Measurements from ENCODE around the gene HSPG2.

Gene HSPG2

DNA sequence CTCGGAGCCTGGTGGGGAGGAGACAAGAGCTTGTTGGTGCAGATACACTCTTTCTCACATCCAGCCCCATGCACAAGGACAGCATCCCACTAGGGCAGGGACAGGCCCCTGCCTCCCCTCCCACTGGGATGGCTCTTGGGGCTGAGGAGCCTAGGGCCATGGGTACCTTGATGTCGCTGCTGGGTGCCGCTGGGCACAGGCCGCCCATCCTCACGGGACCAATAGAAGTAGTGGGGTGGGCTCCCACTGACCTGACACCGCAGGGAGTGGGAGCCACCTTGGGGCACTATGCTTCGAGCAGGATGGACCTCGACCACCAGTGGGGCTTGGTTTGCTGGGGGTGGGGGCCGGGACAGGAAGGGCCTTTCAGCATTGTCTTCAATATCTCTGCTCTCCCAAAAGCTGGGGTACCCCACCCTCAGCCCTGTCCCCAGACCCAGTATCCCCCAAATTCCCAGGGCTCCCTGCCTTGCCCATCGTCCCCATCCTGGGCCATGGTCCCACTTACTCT, 77.4 kb downstream of the HSPG2 start:
- no peak for DNase-seq

DNA sequence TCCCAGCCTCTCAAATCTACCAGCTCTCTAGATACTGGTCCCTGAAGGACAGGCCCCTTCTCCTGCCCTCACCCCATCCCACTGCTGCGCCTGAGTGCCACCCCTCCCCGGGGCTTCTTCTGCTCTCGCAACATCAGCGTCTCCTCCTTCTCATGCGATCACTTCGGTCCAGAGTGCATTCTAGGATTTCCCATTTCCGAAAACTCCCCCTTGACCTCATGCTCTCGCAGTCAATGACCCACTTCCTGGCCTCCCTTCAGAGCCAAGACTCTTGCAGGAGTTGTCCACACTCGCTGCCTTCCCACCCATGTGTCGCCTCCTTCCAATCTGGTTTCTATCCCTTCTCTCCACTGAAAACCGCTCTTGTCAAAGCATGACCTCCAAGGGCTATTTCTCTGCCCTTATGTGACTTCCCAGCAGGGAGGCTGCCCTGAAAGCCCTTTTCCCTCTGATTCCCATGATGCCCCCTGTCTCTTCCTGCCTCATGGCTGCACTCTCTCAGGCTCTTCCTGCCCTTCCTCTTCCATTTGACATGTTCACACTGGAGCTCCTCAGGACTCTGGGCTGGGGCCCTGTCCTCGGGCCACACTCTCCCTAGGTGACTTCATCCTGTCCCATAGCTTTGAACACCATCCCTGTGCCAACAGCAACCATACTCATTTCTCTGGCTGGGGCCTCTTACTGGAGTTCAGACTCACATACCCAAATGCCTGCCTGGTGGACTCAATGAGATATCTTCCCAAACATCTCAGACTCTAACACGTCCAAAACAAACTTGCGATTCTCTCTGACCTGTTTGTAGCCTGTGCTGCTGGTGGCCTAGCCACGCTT, 79.1 kb downstream of the HSPG2 start:
- DNase-seq = no peak

DNA sequence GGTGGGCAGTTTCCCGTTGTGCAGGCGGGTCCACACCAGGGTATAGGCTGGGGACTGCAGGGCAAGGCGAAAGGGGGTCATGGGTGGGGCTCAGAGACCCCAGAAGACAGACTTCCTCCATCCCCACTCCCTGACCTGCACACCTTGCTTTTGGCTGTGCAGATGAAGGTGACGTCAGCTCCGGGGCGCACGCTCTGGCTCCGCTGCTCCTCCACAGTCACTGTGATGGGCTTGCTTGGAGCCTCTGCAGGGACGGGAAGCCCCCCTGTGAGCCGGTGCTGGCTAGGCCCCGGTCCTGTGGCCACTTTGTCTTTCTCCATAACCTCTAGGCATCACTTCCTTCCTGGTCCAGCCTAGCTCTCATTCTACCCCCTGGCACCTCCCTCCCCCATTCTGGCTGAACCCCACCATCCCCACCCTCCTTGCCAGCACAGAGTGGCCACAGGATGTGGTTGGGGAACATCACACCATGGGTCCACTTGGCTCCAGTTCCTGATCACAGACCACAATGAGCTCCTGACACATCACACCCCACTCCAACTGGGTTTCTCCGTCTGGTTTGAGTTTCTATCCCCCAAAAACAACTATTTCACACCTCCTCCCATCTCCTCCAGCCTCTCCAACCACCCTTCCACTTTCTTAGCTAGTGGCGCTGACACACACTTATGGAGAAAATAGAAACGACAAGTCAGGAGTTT, 79.8 kb downstream of the HSPG2 start:
- no peak for DNase-seq

DNA sequence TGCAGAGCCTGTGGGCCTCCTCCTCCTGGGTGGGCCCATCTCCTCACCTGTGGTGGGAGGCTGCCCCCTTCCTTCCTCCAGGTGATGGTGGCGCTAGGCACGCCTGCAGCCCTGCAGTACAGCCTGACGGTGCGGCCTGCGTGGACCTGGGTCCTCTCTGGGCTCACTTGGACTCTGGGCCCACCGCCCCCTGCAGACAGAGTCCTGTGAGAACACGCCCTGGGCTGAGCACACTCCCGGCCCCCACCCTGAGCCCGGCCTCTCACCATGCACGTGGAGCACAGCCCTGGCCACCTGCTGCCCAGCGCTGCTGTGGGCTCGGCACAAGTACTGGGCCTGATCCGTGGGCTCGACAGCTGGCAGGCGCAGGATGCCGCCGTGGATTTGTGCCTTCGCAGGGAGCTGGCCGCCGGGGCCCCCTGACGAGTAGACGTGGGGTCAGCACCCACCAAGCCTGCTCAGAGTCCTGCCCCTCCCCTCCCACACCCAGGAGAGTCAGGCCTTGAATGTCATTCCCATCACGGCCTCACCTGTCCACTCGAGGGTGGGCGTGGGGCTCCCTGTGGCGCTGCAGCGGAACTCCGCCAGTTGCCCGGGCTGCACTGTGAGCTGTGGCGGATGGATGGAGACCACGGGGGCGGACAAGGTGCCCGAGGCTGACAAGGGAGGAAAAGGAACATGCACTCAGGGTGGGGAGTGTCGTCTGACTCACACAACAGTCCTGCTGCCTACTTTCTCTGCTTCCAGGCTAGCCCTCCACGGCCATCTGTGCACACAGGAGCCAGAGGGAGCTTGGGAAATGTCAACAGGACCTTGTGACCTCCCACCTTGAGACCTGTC, 81.6 kb downstream of the HSPG2 start:
- no peak for DNase-seq

DNA sequence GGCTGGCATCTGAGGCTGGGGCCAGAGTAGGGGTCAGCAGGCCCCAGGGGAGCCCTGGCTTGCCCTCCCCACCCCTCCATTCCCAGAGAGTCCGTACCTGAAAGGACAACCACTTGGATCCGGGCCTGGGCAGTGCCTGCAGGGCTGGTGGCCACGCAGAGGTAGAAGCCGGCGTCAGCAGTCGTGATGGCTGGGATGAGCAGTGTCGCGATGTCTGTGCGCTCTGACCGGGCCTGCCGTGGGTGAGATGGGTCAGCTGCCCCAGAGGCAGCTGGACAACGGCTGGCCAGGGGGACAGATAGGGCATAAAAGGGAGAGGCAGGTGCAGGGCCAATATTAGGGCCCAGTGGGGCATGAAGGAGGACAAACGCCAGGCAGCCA, 82.4 kb downstream of the HSPG2 start:
- no peak for DNase-seq

DNA sequence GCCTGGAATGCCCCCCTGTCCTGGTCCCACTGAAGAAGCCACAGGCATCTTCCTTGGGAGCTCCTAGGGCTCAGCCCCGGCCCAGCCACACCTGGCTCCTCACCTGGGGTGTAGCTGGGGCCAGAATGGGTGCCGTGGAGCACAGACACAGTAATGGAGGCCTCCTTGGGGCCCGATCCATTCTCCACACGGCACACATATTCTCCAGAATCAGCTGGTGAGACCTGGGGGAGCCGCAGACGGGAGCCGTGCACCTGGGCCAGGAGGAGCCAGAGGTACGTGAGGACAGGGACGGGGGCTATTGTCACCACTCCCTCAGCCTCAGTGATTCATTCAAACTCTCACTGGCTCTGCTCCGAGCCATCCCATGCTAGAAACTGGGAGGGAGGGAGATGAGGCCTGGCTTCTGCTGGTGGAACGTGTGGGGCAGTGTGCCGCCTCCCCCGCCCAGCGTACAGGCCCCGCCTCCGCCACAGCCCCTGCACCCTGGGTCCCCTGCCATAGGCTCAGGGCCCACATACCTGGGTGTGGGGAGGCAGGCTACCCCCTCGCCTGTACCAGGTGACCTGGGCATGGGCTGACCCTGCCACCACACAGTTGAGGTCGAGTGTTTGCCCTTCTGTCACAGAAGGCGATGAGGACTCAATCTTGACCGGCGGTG, 82.9 kb downstream of the HSPG2 start:
- no peak for DNase-seq

DNA sequence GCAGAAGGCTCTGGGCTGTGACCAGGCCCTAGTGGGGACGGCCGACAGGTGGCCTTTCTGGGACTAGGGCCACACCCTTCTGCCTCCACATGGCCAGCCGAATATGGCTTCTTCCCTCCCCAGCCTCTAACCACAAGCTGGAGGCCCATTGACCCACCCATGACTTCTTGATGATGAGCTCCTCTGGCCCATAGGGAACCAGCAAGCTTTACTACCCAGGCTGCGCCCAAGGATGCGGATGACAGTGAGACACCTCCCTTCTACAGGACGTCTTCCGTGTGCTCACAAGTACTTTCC, 84.0 kb downstream of the HSPG2 start:
- no peak for DNase-seq

DNA sequence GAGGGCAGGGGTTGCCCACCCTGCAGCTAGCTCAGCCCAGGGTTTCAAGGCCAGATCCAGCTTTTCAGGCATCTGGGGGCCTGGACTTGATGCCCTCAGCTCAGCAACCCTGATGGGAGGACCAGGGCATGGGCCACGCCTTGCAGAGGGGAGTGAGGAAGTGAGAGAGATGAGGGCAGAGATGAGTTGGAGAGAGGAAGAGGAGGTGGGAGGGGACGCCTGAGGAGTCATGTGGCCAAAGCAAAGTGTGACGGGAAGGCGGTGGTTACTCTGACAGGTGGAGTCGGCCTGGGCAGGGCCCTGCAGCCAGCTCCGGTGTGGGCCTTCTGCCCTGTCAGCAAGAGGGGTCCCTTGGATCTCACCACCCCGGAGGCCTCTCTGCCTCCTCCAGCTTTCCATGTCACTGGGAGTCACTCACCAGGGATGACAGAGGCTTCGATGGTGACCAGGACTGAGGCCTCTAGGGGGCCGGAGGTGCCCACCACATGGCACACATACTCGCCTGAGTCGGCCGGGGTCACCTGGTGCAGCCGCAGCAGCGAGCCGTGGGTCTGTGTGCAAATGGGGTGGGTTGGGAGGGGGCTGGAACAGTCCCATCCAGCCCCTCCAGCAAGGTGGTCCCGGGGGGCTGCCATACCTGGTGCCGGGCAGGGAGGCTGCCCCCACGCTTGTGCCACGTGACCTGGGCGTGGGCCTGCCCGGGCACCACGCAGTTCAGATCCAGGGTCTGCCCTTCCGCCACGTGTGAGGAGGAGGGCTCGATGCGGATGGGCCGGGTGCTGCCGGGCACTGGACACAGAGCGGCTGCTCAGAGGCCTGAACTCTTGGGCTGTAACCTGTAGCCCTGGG, 84.6 kb downstream of the HSPG2 start:
- DNase-seq = no peak

DNA sequence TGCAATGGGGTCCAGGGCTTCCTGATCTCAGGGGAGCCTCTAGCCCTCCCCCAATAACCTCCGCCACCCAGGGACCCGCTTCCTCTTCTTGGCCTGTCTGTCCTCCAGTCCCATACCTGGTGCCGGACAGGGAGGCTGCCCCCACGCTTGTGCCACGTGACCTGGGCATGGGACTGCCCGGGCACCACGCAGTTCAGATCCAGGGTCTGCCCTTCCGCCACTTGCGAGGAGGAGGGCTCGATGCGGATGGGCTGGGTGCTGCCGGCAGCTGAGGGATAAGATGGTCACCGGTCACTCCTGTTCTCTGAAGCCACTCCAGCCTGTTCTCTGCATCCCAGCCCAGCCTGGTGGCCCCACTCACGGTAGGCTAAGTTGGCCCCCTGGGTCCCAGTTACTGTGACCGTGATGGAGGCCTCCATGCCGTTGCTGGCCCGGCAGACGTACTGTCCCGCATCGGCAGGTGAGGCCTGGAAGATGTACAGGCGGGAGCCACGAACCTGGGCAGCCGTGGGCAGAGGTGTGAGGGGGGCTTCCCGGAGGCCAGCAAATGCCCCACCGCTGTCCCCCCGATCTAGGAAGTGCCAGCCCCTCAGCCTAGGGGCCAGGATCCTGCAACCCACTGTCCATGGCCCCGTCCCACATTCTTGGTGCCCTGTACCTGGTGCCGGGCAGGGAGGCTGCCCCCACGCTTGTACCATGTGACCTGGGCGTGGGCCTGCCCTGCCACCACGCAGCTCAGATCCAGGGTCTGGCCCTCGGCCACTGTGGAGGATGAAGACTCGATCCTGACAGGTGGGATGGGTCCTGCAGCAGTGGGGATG, 85.5 kb downstream of the HSPG2 start:
- DNase-seq = no peak

DNA sequence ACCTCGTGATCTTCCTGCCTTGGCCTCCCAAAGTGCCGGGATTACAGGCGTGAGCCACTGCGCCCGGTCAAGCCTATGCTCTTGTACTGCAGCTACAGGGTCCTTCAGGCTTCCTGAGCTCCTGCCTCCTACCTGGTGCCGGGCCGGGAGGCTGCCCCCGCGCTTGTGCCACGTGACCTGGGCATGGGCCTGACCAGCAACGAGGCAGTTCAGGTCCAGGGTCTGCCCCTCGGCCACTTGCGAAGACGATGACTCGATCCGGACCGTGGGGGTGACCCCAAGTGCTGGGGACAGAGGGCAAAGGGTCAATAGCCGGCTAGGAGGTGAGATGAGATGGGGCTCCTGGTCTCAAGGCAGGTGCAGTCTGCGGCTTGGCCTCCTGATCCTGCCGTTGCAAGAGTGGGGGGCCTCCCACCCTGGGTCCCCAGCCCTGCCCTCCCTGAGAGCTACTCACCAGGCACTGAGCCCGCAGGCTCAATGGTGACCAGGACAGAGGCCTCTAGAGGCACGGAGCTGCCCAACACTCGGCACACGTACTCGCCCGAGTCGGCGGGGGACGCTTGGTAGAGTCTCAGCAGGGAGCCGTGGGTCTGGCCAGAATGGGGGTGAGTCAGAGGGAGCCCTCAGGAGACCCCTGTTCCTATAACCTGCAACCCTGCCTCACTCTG, 87.1 kb downstream of the HSPG2 start:
- no peak for DNase-seq

DNA sequence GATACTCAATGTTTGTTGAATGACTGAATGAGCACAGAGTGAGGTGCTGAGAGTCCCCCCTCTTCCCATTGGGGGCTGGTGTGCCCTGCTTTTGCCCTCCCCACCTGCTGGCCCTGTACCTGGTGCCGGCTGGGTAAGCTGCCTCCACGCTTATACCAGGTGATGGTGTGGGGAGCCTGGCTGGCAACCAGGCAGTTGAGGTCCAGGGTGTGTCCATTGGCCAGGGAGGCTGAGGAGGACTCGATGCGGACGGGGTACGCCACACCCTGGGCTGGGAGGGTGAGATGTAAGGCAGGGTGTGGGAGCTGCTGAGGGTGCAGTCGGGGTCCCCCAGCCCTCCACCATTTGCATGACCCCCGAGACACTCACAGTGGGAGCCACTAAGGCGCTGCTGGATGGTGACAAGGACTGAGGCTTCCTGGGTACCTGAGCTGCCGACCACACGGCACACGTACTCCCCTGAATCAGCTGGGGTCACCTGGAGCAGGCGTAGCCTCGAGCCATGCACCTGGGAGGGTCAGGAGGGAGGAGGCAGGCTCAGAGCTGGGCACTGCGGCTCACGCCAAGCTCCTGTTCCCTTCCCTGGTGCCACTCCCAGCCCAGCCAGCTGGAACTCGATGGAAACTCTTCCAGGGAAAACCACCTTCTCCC, 88.5 kb downstream of the HSPG2 start:
- no peak for DNase-seq

DNA sequence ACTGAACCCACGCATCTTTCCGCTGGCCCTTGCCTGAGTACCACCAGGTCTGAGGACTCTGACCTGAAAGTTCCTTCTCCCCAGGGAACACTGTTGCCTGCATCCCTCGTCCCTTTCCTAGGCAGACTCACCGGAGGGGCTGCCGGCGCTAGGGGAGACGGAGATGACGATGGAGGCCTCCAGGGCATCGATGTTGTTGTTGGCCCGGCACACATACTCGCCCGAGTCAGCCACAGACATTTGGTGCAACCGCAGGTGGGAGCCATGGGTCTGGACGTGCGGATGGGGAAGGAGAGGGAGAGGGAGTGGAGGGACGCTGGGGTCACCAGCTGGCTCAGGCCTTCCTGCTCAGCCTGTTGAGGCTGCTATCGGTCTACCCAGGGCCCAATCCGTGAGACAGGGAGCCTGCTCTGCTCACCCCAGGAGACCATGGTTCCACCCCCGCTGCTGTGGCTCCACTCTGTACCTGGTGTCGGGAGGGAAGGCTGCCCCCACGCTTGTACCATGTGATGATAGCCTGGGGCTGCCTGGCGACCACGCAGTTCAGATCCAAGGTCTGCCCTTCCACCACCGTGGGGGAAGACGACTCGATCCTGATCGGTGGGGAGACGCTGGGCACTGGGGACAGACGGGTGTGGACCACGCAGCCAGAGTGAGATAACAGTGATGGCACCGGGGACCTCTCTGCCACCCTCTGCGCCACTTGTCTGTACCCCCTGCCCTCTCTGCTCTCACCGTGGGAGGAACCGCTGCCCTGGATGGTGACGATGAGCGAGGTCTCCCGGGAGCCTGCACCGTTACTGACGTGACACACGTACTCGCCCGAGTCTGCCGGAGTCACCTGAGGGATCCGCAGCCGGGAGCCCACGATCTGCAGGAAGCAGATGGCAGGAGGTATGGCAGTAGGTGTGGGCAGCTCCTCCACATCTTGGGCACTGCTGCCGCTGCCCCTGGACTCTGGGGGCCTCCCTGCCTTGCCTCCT, 89.6 kb downstream of the HSPG2 start:
- no peak for DNase-seq

DNA sequence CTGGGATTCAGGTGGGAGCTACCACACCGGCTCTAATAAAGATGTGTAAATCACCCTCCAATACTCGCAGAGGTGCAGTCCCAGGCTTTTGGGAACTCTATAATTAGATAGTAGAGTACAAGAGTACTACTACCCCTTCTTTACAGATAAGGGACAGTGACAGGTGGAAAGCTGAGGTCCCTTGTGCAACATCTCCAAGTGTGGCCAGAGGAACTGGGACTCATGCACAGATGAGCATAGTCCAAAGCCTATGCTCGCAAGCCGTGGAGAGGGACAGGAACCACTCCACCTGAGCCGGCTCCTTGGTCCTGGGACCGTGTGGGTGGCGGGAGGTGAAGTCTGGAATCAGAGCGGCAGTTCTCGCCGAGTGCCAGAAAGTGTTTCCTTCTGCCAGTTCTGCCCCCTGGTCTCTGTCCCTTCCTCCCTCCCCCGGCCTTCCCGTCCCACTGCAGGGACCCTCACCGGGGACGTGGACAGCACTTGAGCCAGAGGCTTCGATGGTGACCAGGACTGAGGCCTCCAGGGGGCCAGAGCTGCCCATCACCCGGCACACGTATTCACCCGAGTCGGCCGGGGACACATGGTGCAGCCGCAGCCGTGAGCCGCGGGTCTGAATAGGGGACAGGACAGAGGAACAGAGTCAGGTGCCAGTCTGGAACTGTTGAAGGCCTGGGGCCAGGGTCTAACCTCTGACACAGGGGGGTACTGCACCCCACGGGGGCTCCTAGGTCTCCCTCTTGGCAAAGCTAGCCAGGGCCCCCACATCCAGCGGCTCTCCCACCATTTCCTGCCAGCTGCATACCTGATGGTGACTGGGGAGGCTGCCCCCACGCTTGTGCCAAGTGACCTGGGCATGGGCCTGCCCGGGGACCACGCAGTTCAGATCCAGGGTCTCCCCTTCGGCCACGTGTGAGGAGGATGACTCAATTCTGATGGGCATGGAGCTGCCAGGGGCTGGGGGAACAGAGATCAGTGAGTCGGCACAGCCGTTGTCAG, 91.2 kb downstream of the HSPG2 start:
- no peak for DNase-seq

DNA sequence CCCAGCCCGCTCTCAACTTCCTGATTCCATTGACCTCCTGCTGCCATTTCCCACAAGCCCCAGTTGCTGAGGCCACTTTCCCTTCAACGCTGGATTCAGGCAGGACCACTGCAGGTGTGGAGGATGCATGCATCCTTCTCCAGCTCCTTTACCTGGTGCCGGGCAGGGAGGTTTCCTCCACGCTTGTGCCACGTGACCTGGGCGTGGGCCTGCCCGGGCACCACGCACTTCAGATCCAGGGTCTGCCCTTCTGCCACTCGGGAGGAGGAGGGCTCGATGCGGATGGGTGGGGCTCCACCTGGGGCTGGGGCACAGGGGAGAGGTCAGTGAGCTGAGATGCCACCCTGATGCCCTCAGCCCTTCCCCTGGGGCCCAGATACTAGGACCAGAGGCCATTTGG, 93.1 kb downstream of the HSPG2 start:
- no peak for DNase-seq

DNA sequence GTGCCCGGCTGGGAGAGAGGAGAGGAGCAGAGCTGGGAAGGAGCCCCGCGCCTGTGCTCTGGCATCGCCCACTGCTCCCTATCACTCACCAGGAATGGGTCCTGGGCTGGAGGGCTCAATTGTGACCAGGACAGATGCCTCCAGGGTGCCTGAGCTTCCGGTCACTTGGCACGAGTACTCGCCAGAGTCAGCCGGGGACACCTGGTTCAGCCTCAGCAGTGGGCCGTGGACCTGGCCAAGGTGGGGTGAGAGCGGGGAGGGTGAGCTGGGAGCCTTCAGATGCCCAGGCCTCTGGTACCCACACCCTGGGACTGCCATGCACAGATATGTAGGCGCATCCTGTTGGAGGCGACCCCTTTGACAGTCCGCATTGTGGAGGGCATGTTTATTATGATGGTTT, 93.9 kb downstream of the HSPG2 start:
- DNase-seq = no peak

DNA sequence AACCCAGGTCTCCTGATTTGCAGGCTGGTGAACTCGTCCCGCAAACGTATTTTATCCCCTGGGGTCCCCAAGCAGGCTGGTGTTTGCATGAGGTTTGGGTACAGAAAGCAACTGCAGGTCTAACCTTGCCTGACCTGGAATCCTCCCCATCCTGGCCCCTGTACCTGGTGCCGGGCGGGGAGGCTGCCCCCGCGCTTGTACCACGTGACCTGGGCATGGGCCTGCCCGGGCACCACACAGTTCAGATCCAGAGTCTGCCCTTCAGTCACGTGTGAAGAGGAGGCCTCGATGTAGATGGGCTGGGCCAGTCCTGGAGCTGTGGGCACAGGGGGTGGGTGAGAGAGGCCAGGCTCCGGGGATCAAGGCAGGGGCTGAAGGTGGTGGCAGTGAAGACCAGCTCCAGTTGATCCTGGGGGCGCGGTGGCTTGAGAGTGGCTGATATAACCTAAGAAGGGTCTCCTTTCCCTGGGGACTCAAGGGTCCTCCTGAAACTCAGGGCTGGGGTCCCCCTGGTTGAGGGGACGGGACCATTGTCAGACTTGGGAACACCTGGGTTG, 94.4 kb downstream of the HSPG2 start:
- DNase-seq = no peak

DNA sequence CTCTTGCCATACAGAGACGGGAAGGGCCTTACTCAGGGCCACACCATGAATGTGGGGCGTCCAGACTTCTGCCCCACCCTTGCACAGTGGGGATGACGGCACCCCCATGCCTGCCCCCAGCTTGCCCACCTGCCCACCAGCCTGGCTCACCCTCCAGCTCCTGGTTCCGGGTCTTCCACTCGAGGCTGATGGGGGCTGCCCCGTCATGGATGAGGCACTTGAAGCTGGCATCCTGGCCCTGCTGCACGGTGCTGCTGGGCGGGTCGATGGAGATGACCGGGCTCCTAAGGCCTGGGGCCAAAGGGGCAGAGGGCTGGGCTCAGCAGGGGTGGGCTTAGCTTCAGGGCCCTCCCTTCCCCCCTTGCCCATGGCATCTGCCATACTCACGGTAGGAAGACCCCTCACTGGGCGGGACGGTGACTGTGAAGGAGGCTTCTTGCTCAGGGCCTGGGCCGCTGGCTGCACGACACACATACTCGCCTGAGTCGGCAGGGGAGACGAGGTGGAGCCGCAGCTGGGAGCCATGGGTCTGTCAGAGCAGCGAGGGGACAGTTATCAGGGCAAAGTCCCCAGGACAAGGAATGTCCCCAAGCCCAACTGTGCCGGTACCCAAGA, 95.2 kb downstream of the HSPG2 start:
- DNase-seq = no peak

Measured in SHP77 treated with DMSO at 0.1 percent for 48 hours (cell line).